Endothelial cell of umbilical vein (primary cell): ENCODE measurements around the gene TMEM81. TPM values are rescaled to one million over a fixed set of nuclear protein-coding genes. Genes with fewer than 3 reads are reported as not detected.

Experiments
- BruUV-seq: library from RNA; stranded (reverse); fragments of 400-500 nt; replicated peaks from 2 replicates; lab custom pipeline; 2021; lab: Mats Ljungman, UMichigan
- CTCF ChIA-PET: fragments of 300-600, 350-600 bp; sonication (Branson Sonifier 250); formaldehyde crosslinking; loops from one replicate; lab custom pipeline; 2021; ENCODE audit warnings: antibody characterized with exemption, inconsistent platforms; lab: Charles Lee
- POLR2A ChIA-PET: fragments of 300-600, 350-600 bp; sonication (Branson Sonifier 250); formaldehyde crosslinking; loops from one replicate; lab custom pipeline; 2021; ENCODE audit warnings: antibody characterized with exemption, inconsistent platforms; lab: Charles Lee
- DNase-seq: peaks from one replicate; pipeline ENCODE4 v3.0.0-alpha.2; 2011; ENCODE audit warnings: low read depth, low spot score
- FAIRE-seq: peaks from 2 replicates; lab custom pipeline; 2011; peaks lifted over from hg19 to GRCh38; lab: Jason Lieb, UNC
- H2AFZ ChIP-seq: 2 replicates; pipeline ENCODE4 v1.6.0; 2012; ENCODE audit warnings: low read depth, low read length, control low read depth, inconsistent platforms
- H3K27ac ChIP-seq: 2 replicates; pipeline ENCODE4 v1.5.1; 2011; ENCODE audit warnings: low read depth, mild to moderate bottlenecking, control low read depth, low read length, moderate library complexity; ENCODE audit not compliant: insufficient read depth
- H3K27me3 ChIP-seq, 2 experiments: 2 replicates each; pipeline versions ENCODE4 v1.6.0 to v1.6.1; 2011; ENCODE audit warnings: low read length in 2 of 2, mixed read lengths in 1 of 2; ENCODE audit not compliant: control insufficient read depth in 2 of 2, insufficient read depth in 2 of 2
- H3K36me3 ChIP-seq, 2 experiments: 2 replicates in 1 of 2; 3 replicates in 1 of 2; pipeline ENCODE4 v1.5.1; 2011; ENCODE audit warnings: low read length in 2 of 2, mild to moderate bottlenecking in 1 of 2, moderate library complexity in 1 of 2; ENCODE audit not compliant: control insufficient read depth in 2 of 2, insufficient read depth in 2 of 2; ENCODE audit errors: extremely low read depth in 1 of 2
- H3K4me1 ChIP-seq: 3 replicates; pipeline ENCODE4 v1.5.1; 2011; ENCODE audit warnings: mild to moderate bottlenecking, low read length; ENCODE audit not compliant: control insufficient read depth, insufficient read depth; ENCODE audit errors: extremely low read depth
- H3K4me2 ChIP-seq: 2 replicates; pipeline ENCODE4 v1.6.1; 2011; ENCODE audit warnings: low read length, control low read depth, mixed read lengths; ENCODE audit not compliant: insufficient read depth
- H3K4me3 ChIP-seq, 3 experiments: fragments of 200-600 bp in 1 of 3; sonication (generic), shearing (Covaris generic) in 1 of 3; replicated peaks in 1 of 3; 2 replicates each; pipeline ENCODE4 v1.5.1; 2011 to 2016; ENCODE audit warnings: control low read depth in 3 of 3, low read length in 3 of 3, mild to moderate bottlenecking in 2 of 3, inconsistent platforms in 1 of 3, low read depth in 1 of 3, moderate library complexity in 1 of 3; ENCODE audit not compliant: insufficient read depth in 1 of 3
- H3K79me2 ChIP-seq: 2 replicates; pipeline ENCODE4 v1.6.0; 2012; ENCODE audit warnings: low read length, inconsistent platforms; ENCODE audit not compliant: control insufficient read depth, insufficient read depth
- H3K9ac ChIP-seq: replicated peaks from 2 replicates; pipeline ENCODE3; 2011; ENCODE audit warnings: low read length, control low read depth; ENCODE audit not compliant: insufficient read depth; ENCODE audit errors: extremely low read depth
- H3K9me1 ChIP-seq: replicated peaks from 3 replicates; pipeline ENCODE4 v1.6.0; 2011; ENCODE audit warnings: mild to moderate bottlenecking, low read length; ENCODE audit not compliant: control insufficient read depth, insufficient read depth; ENCODE audit errors: extremely low read depth
- H3K9me3 ChIP-seq: replicated peaks from 2 replicates; pipeline ENCODE4 v1.5.1; 2012; ENCODE audit warnings: low read length, inconsistent platforms; ENCODE audit not compliant: control insufficient read depth, insufficient read depth
- H4K20me1 ChIP-seq: replicated peaks from 2 replicates; pipeline ENCODE3; 2011; ENCODE audit warnings: mild to moderate bottlenecking, low read length; ENCODE audit not compliant: control insufficient read depth, insufficient read depth; ENCODE audit errors: extremely low read depth
- CTCF ChIP-seq, 2 donors: IDR thresholded peaks; 1 replicate in 1 of 2; 2 replicates in 1 of 2; pipeline ENCODE4 v1.5.1; 2011; ENCODE audit warnings: low read length in 2 of 2, mild to moderate bottlenecking in 2 of 2, moderate library complexity in 2 of 2, control low read depth in 1 of 2, inconsistent platforms in 1 of 2, low read depth in 1 of 2; ENCODE audit not compliant: insufficient read depth in 1 of 2; ENCODE audit errors: extremely low read depth in 1 of 2
- EZH2 ChIP-seq: IDR thresholded peaks from 2 replicates; pipeline ENCODE4 v1.6.1; 2012; ENCODE audit warnings: borderline replicate concordance, low read depth, mild to moderate bottlenecking, moderate library complexity, low read length, inconsistent platforms; ENCODE audit not compliant: severe bottlenecking
- FOS ChIP-seq: IDR thresholded peaks from 2 replicates; pipeline ENCODE4 v1.6.1; 2011; ENCODE audit warnings: mild to moderate bottlenecking, low read length, moderate library complexity, borderline replicate concordance; ENCODE audit not compliant: insufficient read depth
- GATA2 ChIP-seq: IDR thresholded peaks from 2 replicates; pipeline ENCODE4 v1.7.0; 2011; ENCODE audit warnings: low read depth, mild to moderate bottlenecking, moderate library complexity, mixed read lengths, low read length; ENCODE audit not compliant: insufficient read length, insufficient read depth
- JUN ChIP-seq: IDR thresholded peaks from 2 replicates; pipeline ENCODE4 v1.6.1; 2011; ENCODE audit warnings: borderline replicate concordance, low read depth; ENCODE audit not compliant: insufficient read length, insufficient read depth
- MAX ChIP-seq: IDR thresholded peaks from 2 replicates; pipeline ENCODE4 v1.6.1; 2011; ENCODE audit not compliant: insufficient read depth, insufficient read length
- MYC ChIP-seq: IDR thresholded peaks from one replicate; pipeline ENCODE4 v1.6.1; 2011; ENCODE audit warnings: mild to moderate bottlenecking, low read depth, low read length
- POLR2A ChIP-seq: IDR thresholded peaks from 2 replicates; pipeline ENCODE4 v1.6.1; 2012; ENCODE audit warnings: low read depth, mild to moderate bottlenecking, control low read depth, low read length
- POLR2AphosphoS5 ChIP-seq: IDR thresholded peaks from 2 replicates; pipeline ENCODE4 v1.6.1; 2012; ENCODE audit warnings: low read depth, mild to moderate bottlenecking, control low read depth, low read length, moderate library complexity; ENCODE audit not compliant: insufficient read depth
- dilution Hi-C: fragments of 300-500 bp; cut with MboI; formaldehyde crosslinking; loops from one replicate; pipeline ENCODE4 v1.15.0; 2019; ENCODE audit warnings: low sequenced_read_pairs; ENCODE audit not compliant: extremely low pct_ligation_motif_present
- intact Hi-C: fragments of 100-400 bp; cut with micrococcal nuclease; formaldehyde crosslinking; loops from one replicate; pipeline ENCODE4 v1.10.0; 2022
- polyA plus RNA-seq, 4 experiments: library from polyadenylated mRNA; depleted of rRNA in 3 of 4; stranded (reverse) in 3 of 4; unstranded in 1 of 4; fragments of >200 nt; gene quantifications; 2 replicates each; pipeline versions ENCODE4 v1.2.1 to v1.2.3, GENCODE V29; 2011 to 2012; ENCODE audit warnings: missing spikeins in 1 of 4
- total RNA-seq: library from RNA; stranded (reverse); gene quantifications from 2 replicates; pipeline ENCODE4 v1.2.3, GENCODE V29; 2021

Gene TMEM81
- total and polyA plus RNA-seq, 2 donors (not counting 3 experiments of a cell fraction or from before 2014, with no cell fraction given) = 1.5 to 2.9 TPM

- Histone ChIP-seq H3K9me1 (no peaks in the 10 kb centered on the region), H3K4me2 (no peak overlapping the region), H4K20me1 (no peaks in the 10 kb centered on the region), H3K27me3 (no peaks in the 10 kb centered on the region), H3K4me3 (no peak overlapping the region), H3K79me2 (no peaks in the 10 kb centered on the region), H3K4me1 (no peaks in the 10 kb centered on the region), H3K9ac (no peak overlapping the region), H3K27ac (no peak overlapping the region), H2AFZ (no peak overlapping the region), H3K36me3 (peaks cover 12 to 16% of the 10 kb centered on the region in 2 experiments), H3K9me3 (no peaks in the 10 kb centered on the region)
- no peak for DNase-seq
- dilution Hi-C loops (no loop called here), intact Hi-C loops (no loop called here)
- FAIRE-seq = no peak
- ChIA-PET CTCF (interaction anchor here (2.4 kb wide), 1 partner anchor 47 kb away, joined by 21 read pairs; no protein-coding TSS in a partner anchor), POLR2A (no interaction called here)
- BruUV-seq = no TSS peak
- TF ChIP-seq EZH2 (no peak), JUN (no peak), FOS (no peak), MYC (no peak), GATA2 (no peak), POLR2AphosphoS5 (no peak), POLR2A (no peak), MAX (no peak), CTCF (IDR thresholded peaks at IDR 0.05; ENCODE audit: extremely low read depth in 1 of 2, insufficient read depth in 1 of 2, low read depth in 1 of 2, low read length in 2 of 2) (no peak)
These were observed 24.2 kb upstream of the TMEM81 start for GRCh38 chr1:205108464-205108863.
